Endodermal cell (in vitro differentiated cells): Measurements from ENCODE around the gene ESF1. TPM values are rescaled to one million over a fixed set of nuclear protein-coding genes. Genes with fewer than 3 reads are reported as not detected.

Experiments
- DNase-seq: peaks from one replicate; pipeline ENCODE4 v3.0.0-alpha.2; 2017
- H3K27ac ChIP-seq: 2 replicates; pipeline ENCODE4 v1.5.1; 2013; ENCODE audit warnings: mild to moderate bottlenecking, low read depth, low read length, moderate library complexity
- H3K27me3 ChIP-seq: 2 replicates; pipeline ENCODE4 v1.6.1; 2013; ENCODE audit warnings: mild to moderate bottlenecking, low read length, moderate library complexity; ENCODE audit not compliant: insufficient read depth, control insufficient read depth, poor library complexity, severe bottlenecking
- H3K36me3 ChIP-seq: 2 replicates; pipeline ENCODE4 v1.7.0; 2013; ENCODE audit warnings: mild to moderate bottlenecking, low read length, moderate library complexity; ENCODE audit not compliant: control insufficient read depth, insufficient read depth
- H3K4me1 ChIP-seq: one replicate; pipeline ENCODE4 v1.7.0; 2013; ENCODE audit warnings: low read length; ENCODE audit not compliant: control insufficient read depth, insufficient read depth
- H3K4me3 ChIP-seq: 2 replicates; pipeline ENCODE4 v1.5.1; 2013; ENCODE audit warnings: mild to moderate bottlenecking, low read length, moderate library complexity
- H3K9ac ChIP-seq: 2 replicates; pipeline ENCODE4 v1.6.1; 2013; ENCODE audit warnings: mild to moderate bottlenecking, low read length, moderate library complexity; ENCODE audit not compliant: poor library complexity, severe bottlenecking; ENCODE audit errors: extremely low read depth
- H3K9me3 ChIP-seq: 2 replicates; pipeline ENCODE4 v1.6.1; 2013; ENCODE audit warnings: mild to moderate bottlenecking, low read length, moderate library complexity; ENCODE audit not compliant: control insufficient read depth
- H3K27ac Mint-ChIP-seq: 2 replicates; pipeline ENCODE4 v1.8.0; 2020; ENCODE audit warnings: mixed read lengths
- H3K27me3 Mint-ChIP-seq: 2 replicates; pipeline ENCODE4 v1.8.0; 2021; ENCODE audit warnings: mild to moderate bottlenecking, mixed read lengths; ENCODE audit not compliant: insufficient read depth
- H3K36me3 Mint-ChIP-seq: 2 replicates; pipeline ENCODE4 v1.8.0; 2020; ENCODE audit warnings: low read depth, mixed read lengths
- H3K4me1 Mint-ChIP-seq: 2 replicates; pipeline ENCODE4 v1.8.0; 2020; ENCODE audit warnings: mixed read lengths
- H3K4me3 Mint-ChIP-seq: 2 replicates; pipeline ENCODE4 v1.8.0; 2020; ENCODE audit warnings: mild to moderate bottlenecking, moderate library complexity, mixed read lengths
- H3K9me3 Mint-ChIP-seq: 2 replicates; pipeline ENCODE4 v1.8.0; 2020; ENCODE audit warnings: mild to moderate bottlenecking, mixed read lengths
- CTCF ChIP-seq: fragments of 200-600 bp; sonication (generic); conservative IDR thresholded peaks from 2 replicates; pipeline ENCODE4 v1.5.0; 2021; ENCODE audit warnings: antibody characterized with exemption, mild to moderate bottlenecking
- WGBS, 2 experiments: methylation state at CpG; one replicate each; pipeline versions ENCODE4 v1.1.5 to v1.1.7; 2013; ENCODE audit warnings: missing lambda C conversion rate in 2 of 2, mixed read lengths in 1 of 2; ENCODE audit not compliant: insufficient coverage in 1 of 2, insufficient read length in 1 of 2; 5-methylcytosine and 5-hydroxymethylcytosine counted together
- total RNA-seq, 2 donors: library from RNA; stranded (reverse); fragmentation: NEBNext Ultra II Directional in 1 of 2; extraction: Animal tissue kit (Norgen Biotek cat#: 25700) in 1 of 2; gene quantifications; 2 replicates in 1 of 2; 3 replicates in 1 of 2; pipeline ENCODE4 v1.2.1, GENCODE V29; 2021

Gene ESF1
- total RNA-seq, 2 donors from 2014 or later: 23.9 to 32.1 TPM

GRCh38 chr20:13703265-13703664 is 81.5 kb downstream of the ESF1 start:
- no peak overlapping the region for H3K4me3 Mint-ChIP-seq
- no peaks in the 10 kb centered on the region for H3K4me1 ChIP-seq
- no peak overlapping the region for H3K27ac Mint-ChIP-seq
- H3K27me3 Mint-ChIP-seq: peaks cover 4% of the 10 kb centered on the region
- peak; percentile 69 for DNase-seq
- H3K4me3 ChIP-seq: no peak overlapping the region
- no peaks in the 10 kb centered on the region for H3K36me3 ChIP-seq
- H3K9me3 Mint-ChIP-seq: peaks cover 4% of the 10 kb centered on the region
- no peaks in the 10 kb centered on the region for H3K27me3 ChIP-seq
- no peaks in the 10 kb centered on the region for H3K4me1 Mint-ChIP-seq
- H3K27ac ChIP-seq: no peak overlapping the region
- no peak overlapping the region for H3K9ac ChIP-seq
- 89 to 96% methylated on average over 4 to 9 of the region's 9 CpGs for WGBS, 2 experiments
- H3K36me3 Mint-ChIP-seq: no peaks in the 10 kb centered on the region
- H3K9me3 ChIP-seq: no peaks in the 10 kb centered on the region
- TF ChIP-seq CTCF: peak; percentile 65

GRCh38 chr20:13701486-13701885 is 83.2 kb downstream of the ESF1 start:
- Mint-ChIP-seq H3K27me3 (peaks cover 4% of the 10 kb centered on the region), H3K36me3 (no peaks in the 10 kb centered on the region), H3K4me3 (no peak overlapping the region), H3K9me3 (no peaks in the 10 kb centered on the region), H3K4me1 (no peaks in the 10 kb centered on the region), H3K27ac (no peak overlapping the region)
- H3K36me3 ChIP-seq: no peaks in the 10 kb centered on the region
- no peak for TF ChIP-seq CTCF
- no peaks in the 10 kb centered on the region for H3K4me1 ChIP-seq
- no peaks in the 10 kb centered on the region for H3K27me3 ChIP-seq
- H3K4me3 ChIP-seq: no peak overlapping the region
- no peak overlapping the region for H3K9ac ChIP-seq
- DNase-seq: no peak
- H3K9me3 ChIP-seq: no peaks in the 10 kb centered on the region
- H3K27ac ChIP-seq: no peak overlapping the region

- Mint-ChIP-seq H3K27me3 (peaks cover 4% of the 10 kb centered on the region), H3K27ac (no peak overlapping the region), H3K36me3 (no peaks in the 10 kb centered on the region), H3K4me1 (no peaks in the 10 kb centered on the region), H3K4me3 (no peak overlapping the region), H3K9me3 (no peaks in the 10 kb centered on the region)
- no peak for DNase-seq
- H3K4me3 ChIP-seq: no peak overlapping the region
- no peak for TF ChIP-seq CTCF
- H3K36me3 ChIP-seq: no peaks in the 10 kb centered on the region
- H3K9ac ChIP-seq: no peak overlapping the region
- no peaks in the 10 kb centered on the region for H3K4me1 ChIP-seq
- H3K9me3 ChIP-seq: no peaks in the 10 kb centered on the region
- no peak overlapping the region for H3K27ac ChIP-seq
- H3K27me3 ChIP-seq: no peaks in the 10 kb centered on the region
These were observed 84.0 kb downstream of the ESF1 start for GRCh38 chr20:13700761-13701160.
